T-helper 9 cell (primary cell): ENCODE results near the gene EML6.
"Not testable (repeated sequence)": the region's sequence is repeated elsewhere in the genome, so short reads cannot be mapped to it uniquely, and the experiment has no call there.

Experiments
- DNase-seq: peaks from one replicate; pipeline ENCODE4 v3.0.0-alpha.2; 2020
- total RNA-seq, 2 donors: gene quantifications; one replicate each; lab custom pipeline; 2026; lab: John Stamatoyannopoulos, UW

Gene EML6
- total RNA-seq, result 7.5 to 8.4 reads per million in 2 donors

DNA sequence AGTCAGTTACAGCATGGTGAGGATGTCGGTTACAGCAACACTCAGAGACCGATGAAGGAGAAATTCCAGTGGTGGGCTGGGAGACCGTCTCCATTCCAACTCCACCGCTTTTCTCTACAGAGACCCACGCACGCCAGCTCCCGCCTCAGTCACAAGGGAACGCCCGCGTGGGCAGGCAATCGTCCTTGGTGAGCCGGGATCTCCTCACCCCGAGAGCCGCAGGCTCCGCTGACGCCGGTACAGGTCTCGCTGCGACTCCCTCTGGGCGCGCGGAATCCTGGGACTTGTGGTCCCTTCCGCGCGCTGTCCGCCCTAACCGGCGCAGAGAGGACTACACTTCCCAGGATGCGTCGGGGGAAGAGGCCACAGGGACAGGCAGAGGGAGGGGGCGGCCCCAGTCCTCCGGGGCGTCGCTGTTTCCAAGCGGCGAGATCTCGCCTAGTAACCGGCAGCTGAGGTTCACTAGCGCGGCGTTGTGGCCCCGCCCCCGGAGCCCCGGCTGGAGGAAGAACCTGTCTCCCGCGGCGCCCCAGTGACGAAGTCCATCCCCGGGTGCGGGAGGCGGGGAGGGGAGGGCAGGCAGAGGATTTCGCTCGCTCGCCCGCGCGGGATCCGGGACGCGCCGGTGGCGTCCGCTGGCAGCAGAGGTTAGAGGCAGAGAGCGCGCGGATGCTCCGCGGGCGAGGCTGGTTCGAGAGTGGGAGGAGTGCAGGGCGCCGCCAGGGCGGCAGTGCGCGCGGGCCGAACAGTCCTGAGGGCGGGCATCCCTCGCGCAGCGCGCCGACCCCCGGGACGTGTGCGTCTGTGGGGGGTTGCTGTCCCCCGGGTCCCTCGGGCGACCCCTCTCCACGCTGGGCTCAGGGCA, at the start of gene EML6:
TSS of gene EML6 (plus strand) at position 532 of the 865 bp plus-strand sequence. CDS start 1,400 bp downstream, outside the sequence.
- DNase-seq, result peak; percentile 98

DNA sequence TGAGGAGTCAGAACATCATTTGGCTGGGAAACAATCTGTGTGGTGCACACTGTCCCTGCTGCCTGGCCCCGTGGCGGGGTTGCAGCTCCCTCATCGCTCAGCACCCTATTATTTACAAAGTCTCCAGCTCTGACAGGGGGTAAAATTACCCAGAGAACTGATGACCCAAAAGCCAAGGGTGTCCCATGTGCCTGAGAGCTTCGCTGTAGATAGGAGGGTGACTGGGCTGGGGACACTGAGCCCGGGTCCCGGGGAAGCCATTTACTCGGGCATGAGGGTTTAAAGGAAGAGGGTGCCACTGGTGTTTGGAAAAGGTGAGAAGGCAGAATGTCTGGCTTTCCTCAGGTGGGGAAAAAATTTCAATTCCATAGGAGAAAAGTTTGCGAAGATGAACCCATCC, 48.2 kb upstream of the EML6 start:
- no peak for DNase-seq

DNA sequence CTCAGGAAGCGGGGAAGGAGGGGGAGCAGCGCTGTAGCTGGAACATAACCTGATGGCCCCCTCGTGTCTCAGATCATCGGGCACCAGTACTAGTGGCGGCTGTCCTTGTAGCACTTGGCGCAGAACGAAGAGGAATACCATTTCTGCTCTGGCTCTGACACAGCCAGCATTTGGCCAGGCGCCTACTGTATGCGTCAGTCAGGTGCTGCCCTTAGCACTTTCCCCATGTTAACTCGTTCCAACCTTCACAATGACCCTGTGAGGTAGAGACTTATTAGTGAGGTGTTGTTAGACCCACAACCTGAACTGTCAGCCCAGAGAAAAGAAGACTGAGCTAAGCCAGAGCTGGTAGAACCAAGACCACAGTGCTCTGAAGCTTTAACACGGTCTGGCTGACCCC, 47.7 kb upstream of the EML6 start:
- no peak for DNase-seq

DNA sequence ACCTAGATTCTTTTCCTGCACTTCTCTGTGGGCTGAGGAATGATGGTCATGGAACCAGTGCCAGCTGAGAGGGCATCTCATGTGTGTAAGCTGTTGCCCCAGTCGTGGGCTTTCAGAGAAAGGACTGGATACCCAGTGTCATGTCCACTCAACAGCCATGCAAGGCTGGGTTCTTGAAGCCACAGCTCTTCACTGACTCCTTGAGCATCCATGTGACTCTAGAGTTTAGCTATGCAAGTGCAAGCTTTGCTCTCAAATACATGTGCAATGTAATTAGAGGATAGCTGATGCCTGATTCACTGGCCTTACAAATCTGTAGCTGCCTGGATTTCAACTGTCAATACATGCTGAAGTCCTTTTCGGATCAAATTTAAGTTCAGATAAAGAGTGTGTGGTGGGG, 46.8 kb upstream of the EML6 start:
- no peak for DNase-seq

GRCh38 chr2:54677476-54678265, 45.8 kb upstream of the EML6 start:
- no peak for DNase-seq

DNA sequence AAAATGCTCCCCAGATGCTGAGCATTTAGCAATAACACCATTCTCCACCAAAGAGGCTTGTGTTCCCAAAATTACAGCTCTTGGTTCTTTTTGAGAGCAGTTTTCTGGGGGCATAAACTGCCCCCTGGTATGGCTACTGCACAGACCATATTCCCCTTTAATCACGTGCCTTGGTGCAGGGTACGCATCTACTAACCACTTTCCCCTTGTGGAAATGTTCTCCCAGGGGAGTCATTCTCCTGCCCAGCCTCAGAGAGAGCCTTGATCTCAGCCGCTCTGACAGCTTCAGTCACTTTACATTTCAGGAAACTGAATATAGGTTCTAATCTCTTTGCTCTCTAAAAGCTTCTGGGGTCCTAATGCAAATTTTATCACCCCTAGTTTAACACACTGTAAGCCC, 44.7 kb upstream of the EML6 start:
- no peak for DNase-seq

DNA sequence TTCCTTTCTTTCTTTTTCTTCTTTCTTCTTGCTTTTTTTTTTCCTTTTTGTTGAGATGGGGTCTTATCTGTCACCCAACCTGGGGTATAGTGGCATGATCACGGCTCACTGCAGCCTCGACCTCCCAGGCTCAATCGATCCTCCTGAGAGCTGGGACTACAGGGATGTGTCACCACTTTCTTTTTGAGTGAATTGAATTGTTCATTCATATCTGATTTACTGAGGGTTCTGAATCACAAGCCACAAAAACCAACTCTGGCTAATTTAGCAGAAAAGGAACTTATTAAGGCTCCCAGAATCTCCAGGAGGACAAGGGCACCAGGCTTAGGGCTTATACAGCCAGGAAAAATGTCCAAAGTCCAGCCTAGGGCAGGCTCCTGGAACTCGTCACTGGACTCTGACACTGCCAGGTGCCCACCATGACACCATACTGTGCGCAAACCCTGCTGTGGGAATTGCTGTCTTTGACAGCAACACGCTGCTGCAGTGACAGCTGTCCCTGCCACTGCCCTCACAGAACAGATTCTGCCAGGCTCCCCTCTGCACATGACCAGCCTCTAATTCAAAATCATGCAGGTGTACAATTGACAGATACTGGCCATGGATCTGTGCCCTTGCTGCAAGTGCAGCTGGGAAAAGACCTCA, 42.9 kb upstream of the EML6 start:
- no peak for DNase-seq

GRCh38 chr2:54681416-54681815, 42.0 kb upstream of the EML6 start:
- DNase-seq, result no peak

DNA sequence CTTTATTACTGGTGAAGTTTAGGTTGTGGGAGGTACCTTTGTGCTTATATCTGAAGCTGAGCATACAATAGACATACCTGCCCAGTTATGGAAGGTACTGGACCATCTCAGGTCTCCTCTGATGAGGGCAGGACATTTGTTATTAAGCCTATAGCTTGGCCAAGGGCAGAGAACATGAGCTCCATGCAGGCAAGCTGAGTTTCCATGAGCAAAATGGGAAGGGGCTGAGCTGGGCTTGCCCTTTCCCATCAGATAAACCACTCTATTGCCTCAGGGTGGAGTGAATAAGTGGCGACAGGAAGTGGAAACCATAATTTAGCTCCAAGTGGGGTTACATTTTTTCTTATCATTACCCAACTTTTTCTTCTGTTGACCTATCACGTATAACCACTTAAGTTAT, 39.9 kb upstream of the EML6 start:
- no peak for DNase-seq

GRCh38 chr2:54685263-54685775, 38.1 kb upstream of the EML6 start:
- DNase-seq, result no peak

DNA sequence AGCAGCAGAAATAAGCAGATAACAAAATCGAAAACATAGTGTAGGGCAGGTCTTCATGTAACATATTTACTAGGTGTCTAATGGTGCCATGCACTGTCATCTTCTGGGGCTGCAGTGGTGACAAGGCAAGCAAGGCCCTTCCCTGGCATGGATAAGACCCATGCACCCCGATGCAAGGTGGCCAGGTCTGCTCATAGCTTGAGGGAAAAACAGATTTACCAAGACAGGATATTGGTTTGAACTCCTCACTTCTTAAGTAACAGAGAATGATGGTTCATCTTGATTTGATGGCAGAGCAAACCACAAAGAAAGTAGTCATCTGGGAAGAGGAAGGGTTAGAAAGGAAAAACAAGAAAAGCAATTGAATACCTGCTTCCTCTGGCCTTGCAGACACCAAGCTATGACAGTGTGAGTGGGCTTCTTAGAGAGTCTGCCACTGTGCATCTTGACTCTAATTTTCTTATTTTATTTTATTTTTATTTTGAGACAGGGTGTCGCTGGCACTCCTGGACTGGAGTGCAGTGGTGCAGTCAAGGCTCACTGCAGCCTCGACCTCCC, 35.8 kb upstream of the EML6 start:
- DNase-seq, result no peak

DNA sequence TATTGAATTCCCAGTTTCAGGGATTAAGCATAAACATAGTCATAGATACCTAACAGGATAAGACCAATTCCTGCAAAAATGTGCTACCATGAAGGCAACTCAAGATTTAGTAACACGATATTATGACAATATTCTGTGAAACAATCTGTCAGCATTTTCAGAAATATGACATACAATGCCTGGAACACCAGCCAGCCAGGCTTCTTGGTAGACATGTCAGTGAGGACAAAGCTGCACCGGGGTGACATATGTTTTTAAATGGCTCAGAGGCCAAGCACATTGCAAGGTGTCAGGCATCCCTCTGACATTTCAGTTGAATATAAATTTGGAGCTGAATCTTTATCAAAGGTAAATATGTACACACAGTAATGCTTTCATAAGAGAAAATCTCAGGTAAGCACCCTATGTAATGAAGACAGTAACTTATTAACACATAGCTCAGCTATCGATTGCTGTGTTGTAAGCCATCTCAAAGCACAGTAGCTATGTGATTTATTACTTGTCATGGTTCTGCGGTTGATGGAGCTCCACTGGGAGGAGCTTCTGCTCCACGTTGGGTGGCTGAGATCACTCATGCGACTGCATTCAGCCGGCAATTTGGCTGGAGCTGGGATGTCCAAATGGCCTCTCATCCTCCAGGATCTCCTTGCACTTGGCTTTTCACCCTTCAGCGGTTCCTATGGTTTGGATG, 31.9 kb upstream of the EML6 start:
- DNase-seq, result no peak

DNA sequence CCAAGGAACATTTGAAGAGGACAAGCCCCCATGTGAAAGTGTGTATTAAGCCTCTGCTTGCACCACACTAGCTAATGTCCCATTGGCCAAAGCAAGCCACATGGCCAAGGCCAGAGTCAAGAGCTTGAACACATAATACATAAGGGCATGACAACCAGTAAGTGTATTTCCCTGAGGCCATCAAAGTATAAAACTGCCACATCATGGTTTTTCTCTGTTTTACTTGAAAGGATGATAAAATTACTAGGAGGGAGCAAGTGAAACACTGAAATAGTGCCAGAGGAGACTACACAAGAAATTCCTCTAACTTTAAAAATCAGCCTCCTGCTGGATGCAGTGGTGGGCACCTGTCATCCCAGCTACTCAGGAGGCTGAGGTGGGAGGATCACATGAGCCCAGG, 30.9 kb upstream of the EML6 start:
- no peak for DNase-seq

- DNase-seq, result no peak
These were observed 28.1 kb upstream of the EML6 start for GRCh38 chr2:54695378-54695777.

GRCh38 chr2:54697934-54698333, 25.5 kb upstream of the EML6 start:
- no peak for DNase-seq

- DNase-seq, result not testable (repeated sequence)
These were observed 24.5 kb upstream of the EML6 start for GRCh38 chr2:54698926-54699325.

DNA sequence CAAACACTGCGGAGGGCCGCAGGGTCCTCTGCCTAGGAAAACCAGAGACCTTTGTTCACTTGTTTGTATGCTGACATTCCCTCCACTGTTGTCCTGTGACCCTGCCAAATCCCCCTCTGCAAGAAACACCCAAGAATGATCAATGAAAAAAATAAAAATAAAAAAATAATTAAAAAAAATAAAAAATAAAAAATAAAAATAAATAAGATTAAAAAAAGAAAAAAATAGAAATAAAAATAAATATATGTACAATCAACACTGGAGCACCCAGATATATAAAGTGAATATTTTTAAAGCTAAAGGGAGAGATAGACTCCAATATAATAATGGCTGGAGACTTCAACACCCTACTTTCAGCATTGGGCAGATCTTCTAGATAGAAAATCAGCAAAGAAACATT, 23.8 kb upstream of the EML6 start:
- no peak for DNase-seq

DNA sequence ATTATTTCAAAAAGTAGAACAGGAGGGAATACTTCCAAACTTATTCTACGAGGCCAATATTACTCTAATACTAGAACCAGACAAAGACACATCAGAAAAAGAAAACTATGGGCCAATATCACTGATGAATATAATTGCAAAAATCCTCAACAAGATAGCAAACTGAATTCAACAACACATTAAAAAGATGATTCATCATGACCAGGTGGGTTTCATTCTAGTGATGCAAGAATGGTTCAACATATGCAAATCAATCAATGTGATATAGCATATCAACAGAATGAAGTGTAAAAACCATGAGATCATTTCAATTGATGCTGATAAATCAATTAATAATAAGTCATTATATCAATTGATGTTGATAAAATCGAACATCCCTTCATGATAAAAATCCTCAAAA, 22.4 kb upstream of the EML6 start:
- no peak for DNase-seq

DNA sequence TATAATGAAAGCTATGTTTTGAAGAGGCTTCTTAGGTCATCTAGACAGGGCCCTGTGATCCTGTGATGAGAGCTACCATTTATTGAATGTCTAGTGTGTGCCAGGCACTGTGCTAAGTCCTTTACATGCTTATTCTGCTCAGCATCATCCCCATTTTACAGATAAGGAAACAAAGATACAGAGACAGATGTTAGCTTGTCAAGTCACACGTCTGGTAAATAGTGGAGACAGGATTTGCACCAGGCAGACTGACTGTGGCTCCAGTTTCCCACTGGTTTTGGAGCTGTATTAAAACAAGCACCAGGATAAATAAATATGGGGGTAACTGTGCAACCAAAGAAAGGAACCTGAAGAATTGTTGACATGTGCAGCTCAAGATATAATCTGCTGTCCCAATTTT, 19.2 kb upstream of the EML6 start:
- no peak for DNase-seq

DNA sequence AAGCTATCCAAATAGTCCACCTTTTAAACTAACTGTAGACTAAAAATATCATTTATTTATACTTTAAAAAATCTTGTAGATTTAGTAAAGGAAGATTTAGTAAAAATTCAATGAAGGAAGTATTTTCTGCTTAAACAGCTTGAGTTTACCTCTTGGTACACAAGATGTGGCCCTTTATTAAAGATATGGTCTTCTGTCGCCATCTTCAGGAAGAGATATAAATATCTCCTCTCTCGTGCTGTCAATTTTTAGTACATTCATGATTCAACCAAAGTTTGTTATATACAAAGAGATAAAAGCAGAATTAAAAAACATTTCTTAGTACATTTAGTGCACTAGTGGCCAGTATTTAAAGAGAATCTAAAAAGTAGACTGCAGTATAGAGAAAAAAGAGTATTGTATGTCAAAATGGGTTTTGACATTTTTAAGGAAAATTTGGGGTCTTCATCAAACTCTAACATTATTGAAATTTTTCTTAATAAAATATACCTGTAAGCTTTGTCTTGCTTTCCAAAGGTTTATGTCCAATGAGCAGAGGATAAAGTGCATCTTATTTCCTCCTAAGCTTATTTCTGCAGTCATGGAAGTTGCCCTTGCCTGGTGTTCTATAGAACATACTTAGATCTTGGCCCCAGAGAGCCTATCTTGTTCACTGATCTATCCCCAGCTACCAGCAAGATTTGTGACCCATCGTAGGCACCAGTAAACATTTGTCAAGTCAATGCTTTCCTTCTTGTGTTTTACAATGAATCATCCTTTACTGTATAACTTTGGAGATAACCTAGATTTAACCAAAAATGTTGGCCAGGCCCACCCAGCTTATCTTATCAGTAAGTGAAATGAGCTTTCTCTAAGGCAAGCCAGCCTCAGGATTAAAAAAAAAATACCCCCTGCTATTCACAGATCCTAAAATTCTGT, 18.5 kb upstream of the EML6 start:
- DNase-seq, result no peak

GRCh38 chr2:54706622-54707021, 16.8 kb upstream of the EML6 start:
- no peak for DNase-seq
